K562 (cell line): ENCODE measurements around the gene PRR16. TPM values are rescaled to one million over a fixed set of nuclear protein-coding genes. Genes with fewer than 3 reads are reported as not detected.

Source experiments
- ATAC-seq: fragments of 200-7000 bp; cut with Tn5 transposase; 3 replicates; pipeline ENCODE4 v1.9.1; 2020; ENCODE audit warnings: moderate library complexity
- BruUV-seq: library from RNA; stranded (reverse); fragments of 400-500 nt; replicated peaks from 2 replicates; lab custom pipeline; 2021; lab: Mats Ljungman, UMichigan
- CTCF ChIA-PET: fragments of 300-600 bp; formaldehyde crosslinking; extraction: SDS; loops from one replicate; lab custom pipeline; 2021; ENCODE audit warnings: low intra/inter-chr PET ratio; lab: Yijun Ruan, JAX
- POLR2A ChIA-PET: fragments of 300-600, 350-650 bp; sonication (Branson Sonifier 250); formaldehyde crosslinking; extraction: SDS; loops from one replicate; lab custom pipeline; 2021; ENCODE audit warnings: antibody characterized with exemption, inconsistent platforms; lab: Yijun Ruan, JAX
- DNase-seq, 4 experiments: peaks; one replicate each; pipeline versions ENCODE4 v3.0.0 to v3.0.0-alpha.2; 2011 to 2018; ENCODE audit warnings: low spot score in 3 of 4, mixed read lengths in 3 of 4; ENCODE audit errors: extremely low read depth in 1 of 4
- FAIRE-seq: peaks from 2 replicates; lab custom pipeline; 2011; peaks lifted over from hg19 to GRCh38; lab: Jason Lieb, UNC
- H2AFZ ChIP-seq: 2 replicates; pipeline ENCODE4 v1.6.0; 2011; ENCODE audit warnings: low read depth, low read length, control low read depth, inconsistent platforms
- H3K27ac ChIP-seq: fragments of 200-600 bp; 3 replicates; pipeline ENCODE4 v1.8.0; 2011; ENCODE audit warnings: low read depth, mild to moderate bottlenecking, control low read depth, inconsistent platforms, low read length, moderate library complexity, mixed read lengths; ENCODE audit errors: extremely low read depth
- H3K27me3 ChIP-seq, 2 experiments: fragments of 300-600 bp in 1 of 2; 2 replicates in 1 of 2; 3 replicates in 1 of 2; pipeline versions ENCODE4 v1.6.0 to v1.8.0; 2011; ENCODE audit warnings: inconsistent platforms in 2 of 2, low read length in 2 of 2, mild to moderate bottlenecking in 1 of 2, mixed read lengths in 1 of 2, moderate library complexity in 1 of 2; ENCODE audit not compliant: control insufficient read depth in 2 of 2, insufficient read depth in 2 of 2
- H3K36me3 ChIP-seq: fragments of 300-600 bp; 3 replicates; pipeline ENCODE4 v1.8.0; 2011; ENCODE audit warnings: mild to moderate bottlenecking, low read length, inconsistent platforms; ENCODE audit not compliant: control insufficient read depth, insufficient read depth
- H3K4me1 ChIP-seq, 2 experiments: fragments of 200-600 bp in 1 of 2; replicated peaks in 1 of 2; 2 replicates in 1 of 2; 3 replicates in 1 of 2; pipeline versions ENCODE4 v1.5.1 to v1.8.0; 2011; ENCODE audit warnings: inconsistent platforms in 2 of 2, low read length in 2 of 2, mild to moderate bottlenecking in 1 of 2, mixed read lengths in 1 of 2, moderate library complexity in 1 of 2; ENCODE audit not compliant: control insufficient read depth in 2 of 2, insufficient read depth in 2 of 2
- H3K4me2 ChIP-seq: 2 replicates; pipeline ENCODE4 v1.6.1; 2011; ENCODE audit warnings: low read length, control low read depth, inconsistent platforms, mixed read lengths; ENCODE audit not compliant: insufficient read depth
- H3K4me3 ChIP-seq: fragments of 200-600 bp; sonication (generic), shearing (Covaris generic); 2 replicates; pipeline ENCODE4 v1.5.1; 2016; ENCODE audit warnings: control low read depth, inconsistent platforms
- H3K79me2 ChIP-seq: fragments of 200-600 bp; 3 replicates; pipeline ENCODE4 v1.8.0; 2011; ENCODE audit warnings: low read length, inconsistent platforms; ENCODE audit not compliant: control insufficient read depth, insufficient read depth
- H3K9ac ChIP-seq, 2 experiments: 2 replicates each; pipeline versions ENCODE4 v1.6.0 to v1.6.1; 2011; ENCODE audit warnings: low read depth in 2 of 2, low read length in 2 of 2, control low read depth in 1 of 2, inconsistent platforms in 1 of 2, mild to moderate bottlenecking in 1 of 2, mixed read lengths in 1 of 2; ENCODE audit not compliant: insufficient read depth in 1 of 2
- H3K9me1 ChIP-seq: one replicate; pipeline ENCODE4 v1.6.0; 2011; ENCODE audit warnings: inconsistent platforms, mild to moderate bottlenecking, low read length, moderate library complexity; ENCODE audit not compliant: control insufficient read depth, insufficient read depth
- H3K9me3 ChIP-seq: replicated peaks from 2 replicates; pipeline ENCODE4 v1.5.1; 2011; ENCODE audit warnings: low read depth, low read length, inconsistent platforms; ENCODE audit not compliant: control insufficient read depth, insufficient read depth
- H4K20me1 ChIP-seq: replicated peaks from 2 replicates; pipeline ENCODE4 v1.6.1; 2011; ENCODE audit warnings: low read length, inconsistent platforms, mixed read lengths; ENCODE audit not compliant: control insufficient read depth, insufficient read depth
- C11orf30 ChIP-seq: fragments of 450-650 bp; IDR thresholded peaks from 2 replicates; pipeline ENCODE4 v1.6.1; 2016; ENCODE audit warnings: low read depth, mild to moderate bottlenecking
- DIDO1 ChIP-seq: fragments of 450-650 bp; IDR thresholded peaks from 2 replicates; pipeline ENCODE4 v1.6.1; 2016; ENCODE audit warnings: low read depth, missing biosample characterization, missing genetic modification characterization
- FOXK2 ChIP-seq, 2 experiments: fragments of 450-650 bp; IDR thresholded peaks in 1 of 2; conservative IDR thresholded peaks in 1 of 2; 2 replicates each; pipeline ENCODE4 v1.6.1; 2016; ENCODE audit warnings: low read depth in 2 of 2, mild to moderate bottlenecking in 1 of 2
- GTF2E2 ChIP-seq: fragments of 200-800 bp; sonication (Bioruptor generic); IDR thresholded peaks from 2 replicates; pipeline ENCODE4 v1.6.1; 2016; ENCODE audit warnings: missing genetic modification characterization, missing compliant biosample characterization
- MIER1 ChIP-seq: fragments of 450-650 bp; IDR thresholded peaks from 2 replicates; pipeline ENCODE4 v1.6.1; 2016; ENCODE audit warnings: antibody characterized with exemption, mild to moderate bottlenecking, low read depth
- POLR3G ChIP-seq: IDR thresholded peaks from 2 replicates; pipeline ENCODE4 v1.6.1; 2011; ENCODE audit not compliant: insufficient read length, insufficient replicate concordance; ENCODE audit errors: extremely low read depth
- TCF3 ChIP-seq: sonication (generic); formaldehyde crosslinking; IDR thresholded peaks from 2 replicates; pipeline ENCODE4 v1.4.0; 2020; ENCODE audit warnings: mild to moderate bottlenecking, missing genetic modification reagents
- ZBTB49 ChIP-seq: sonication (generic); formaldehyde crosslinking; IDR thresholded peaks from 2 replicates; pipeline ENCODE4 v1.8.0; 2022; ENCODE audit warnings: missing genetic modification reagents, mild to moderate bottlenecking, borderline replicate concordance
- ZNF316 ChIP-seq: fragments of 450-650 bp; IDR thresholded peaks from 2 replicates; pipeline ENCODE4 v1.6.1; 2016
- ZNF551 ChIP-seq: fragments of 250-450 bp; sonication (Bioruptor Pico); IDR thresholded peaks from 2 replicates; pipeline ENCODE4 v1.5.0; 2021; ENCODE audit warnings: mild to moderate bottlenecking, moderate library complexity
- in situ Hi-C: fragments of 300-500 bp; cut with MboI; formaldehyde crosslinking; loops from 4 replicates; pipeline ENCODE4 v1.15.0; 2018; ENCODE audit warnings: inconsistent platforms, mixed read lengths
- intact Hi-C: fragments of 100-400 bp; cut with micrococcal nuclease; formaldehyde crosslinking; loops from 2 replicates; pipeline ENCODE4 v1.14.2; 2022
- polyA plus RNA-seq, 8 experiments: library from polyadenylated mRNA; depleted of rRNA in 4 of 8; stranded (reverse) in 5 of 8; unstranded in 3 of 8; fragments of >200 nt; fragmentation: Nextera tagmentation in 2 of 8; fragmentation: Illumina TruSeq in 1 of 8; extraction: Ambion mirVana in 2 of 8; extraction: Trizol in 1 of 8; gene quantifications; 2 replicates each; pipeline versions ENCODE4 v1.2.1 to v1.2.3, GENCODE V29; 2011 to 2014; ENCODE audit warnings: inconsistent platforms in 1 of 8, missing spikeins in 1 of 8
- total RNA-seq, 7 experiments: library from RNA; depleted of rRNA in 6 of 7; stranded (reverse); fragments of >200 nt in 6 of 7; fragmentation: Illumina TruSeq in 2 of 7; extraction: Trizol in 2 of 7; gene quantifications; 2 replicates each; pipeline versions ENCODE4 v1.2.1 to v1.2.3, GENCODE V29; 2011 to 2021; ENCODE audit warnings: low replicate concordance in 1 of 7
- TF ChIP-seq, protein P1 (sequence below): fragments of 450-650 bp; formaldehyde crosslinking; IDR thresholded peaks from 2 replicates; pipeline ENCODE4 v1.4.0; 2022; ENCODE audit warnings: missing genetic modification characterization

The PRR16 gene
- total and polyA plus RNA-seq, 9 of the 15 experiments (the other 6 are each of a cell fraction or from before 2014, with no cell fraction given), result 0.61 to 10.1 (median 3.3) TPM

- no peak overlapping the region for H3K4me3 ChIP-seq
- ChIA-PET CTCF (no interaction called here), POLR2A (no interaction called here)
- H2AFZ ChIP-seq, result no peak overlapping the region
- no peak overlapping the region for H3K9ac ChIP-seq
- H3K27me3 ChIP-seq, result no peaks in the 10 kb centered on the region
- no peaks in the 10 kb centered on the region; a peak in 1 of 5 replicates for H3K4me1 ChIP-seq
- no peaks in the 10 kb centered on the region for H4K20me1 ChIP-seq
- intact Hi-C loops (no loop called here), in situ Hi-C loops (no loop called here)
- TF ChIP-seq POLR3G, result no peak
- no peak for TF ChIP-seq C11orf30
- TF ChIP-seq MIER1, result no peak
- TF ChIP-seq ZNF551 (CRISPR knock-in tag), result no peak
- TF ChIP-seq TCF3, result no peak
- no peak for TF ChIP-seq ZNF316
- no peak for TF ChIP-seq DIDO1 (tag)
- TF ChIP-seq ZBTB49 (CRISPR knock-in tag), result no peak
- TF ChIP-seq FOXK2 (conservative IDR thresholded peaks at IDR 0.05 in 1 of 2, IDR thresholded peaks at IDR 0.05 in 1 of 2; ENCODE audit: low read depth in 2 of 2), result no peak
- TF ChIP-seq, protein P1, sequence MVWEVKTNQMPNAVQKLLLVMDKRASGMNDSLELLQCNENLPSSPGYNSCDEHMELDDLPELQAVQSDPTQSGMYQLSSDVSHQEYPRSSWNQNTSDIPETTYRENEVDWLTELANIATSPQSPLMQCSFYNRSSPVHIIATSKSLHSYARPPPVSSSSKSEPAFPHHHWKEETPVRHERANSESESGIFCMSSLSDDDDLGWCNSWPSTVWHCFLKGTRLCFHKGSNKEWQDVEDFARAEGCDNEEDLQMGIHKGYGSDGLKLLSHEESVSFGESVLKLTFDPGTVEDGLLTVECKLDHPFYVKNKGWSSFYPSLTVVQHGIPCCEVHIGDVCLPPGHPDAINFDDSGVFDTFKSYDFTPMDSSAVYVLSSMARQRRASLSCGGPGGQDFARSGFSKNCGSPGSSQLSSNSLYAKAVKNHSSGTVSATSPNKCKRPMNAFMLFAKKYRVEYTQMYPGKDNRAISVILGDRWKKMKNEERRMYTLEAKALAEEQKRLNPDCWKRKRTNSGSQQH (CRISPR knock-in tag), result no peak
- TF ChIP-seq GTF2E2 (tag), result no peak
- H3K27ac ChIP-seq, result no peak overlapping the region
- DNase-seq, result no peak
- H3K36me3 ChIP-seq, result no peaks in the 10 kb centered on the region
- H3K9me3 ChIP-seq, result no peaks in the 10 kb centered on the region
- no peak overlapping the region for H3K4me2 ChIP-seq
- H3K9me1 ChIP-seq, result no peaks in the 10 kb centered on the region
- H3K79me2 ChIP-seq, result no peaks in the 10 kb centered on the region; the same call in 2 of the 3 replicates
- FAIRE-seq, result no peak
- no peak for ATAC-seq
- no TSS peak for BruUV-seq
Measured at GRCh38 chr5:120568711-120569110, 104.6 kb downstream of the PRR16 start.
